ENCODE measurements around the gene CARS1. TPM values are rescaled to one million over a fixed set of nuclear protein-coding genes. Genes with fewer than 3 reads are reported as not detected.

The CARS1 gene
- total RNA-seq, 1 donor from 2014 or later: 14.3 TPM

- Histone ChIP-seq H3K27ac (replicated peaks) (no peak overlapping the region), H3K27me3 (ENCODE audit: low read depth) (peaks cover 14% of the 10 kb centered on the region), H3K9me3 (replicated peaks) (no peaks in the 10 kb centered on the region), H3K36me3 (peaks cover 13% of the 10 kb centered on the region), H3K4me3 (no peak overlapping the region), H3K4me1 (no peaks in the 10 kb centered on the region)
- no peak for TF ChIP-seq CTCF (IDR thresholded peaks at IDR 0.05; ENCODE audit: borderline replicate concordance)
- DNase-seq: no peak
- intact Hi-C loops (cut with micrococcal nuclease): no loop called here
Measured at GRCh38 chr11:3085052-3085451, 27.8 kb upstream of the CARS1 start.

GRCh38 chr11:3083321-3083720, 26.1 kb upstream of the CARS1 start:
- Histone ChIP-seq H3K4me1 (no peaks in the 10 kb centered on the region), H3K4me3 (no peak overlapping the region), H3K9me3 (replicated peaks) (no peaks in the 10 kb centered on the region), H3K27me3 (ENCODE audit: low read depth) (peaks cover 21% of the 10 kb centered on the region), H3K36me3 (no peaks in the 10 kb centered on the region), H3K27ac (replicated peaks) (no peak overlapping the region)
- DNase-seq: no peak
- intact Hi-C loops (cut with micrococcal nuclease): no loop called here
- no peak for TF ChIP-seq CTCF (IDR thresholded peaks at IDR 0.05; ENCODE audit: borderline replicate concordance)

GRCh38 chr11:3081386-3081751, 24.1 kb upstream of the CARS1 start:
- DNase-seq: no peak
- Histone ChIP-seq H3K9me3 (replicated peaks) (no peaks in the 10 kb centered on the region), H3K4me1 (no peaks in the 10 kb centered on the region), H3K27me3 (ENCODE audit: low read depth) (peaks cover 21% of the 10 kb centered on the region), H3K4me3 (no peak overlapping the region), H3K36me3 (no peaks in the 10 kb centered on the region), H3K27ac (replicated peaks) (no peak overlapping the region)
- no peak for TF ChIP-seq CTCF (IDR thresholded peaks at IDR 0.05; ENCODE audit: borderline replicate concordance)
- intact Hi-C loops (cut with micrococcal nuclease): no loop called here

- Histone ChIP-seq H3K27ac (replicated peaks) (no peak overlapping the region), H3K4me1 (no peaks in the 10 kb centered on the region), H3K9me3 (replicated peaks) (no peaks in the 10 kb centered on the region), H3K36me3 (no peaks in the 10 kb centered on the region), H3K4me3 (no peak overlapping the region), H3K27me3 (ENCODE audit: low read depth) (peaks cover 21% of the 10 kb centered on the region)
- intact Hi-C loops (cut with micrococcal nuclease): no loop called here
- no peak for DNase-seq
- no peak for TF ChIP-seq CTCF (IDR thresholded peaks at IDR 0.05; ENCODE audit: borderline replicate concordance)
Measured at GRCh38 chr11:3080733-3081385, 23.6 kb upstream of the CARS1 start.

- Histone ChIP-seq H3K4me3 (no peak overlapping the region), H3K27ac (replicated peaks) (no peak overlapping the region), H3K4me1 (peaks cover 3% of the 10 kb centered on the region), H3K9me3 (replicated peaks) (no peaks in the 10 kb centered on the region), H3K27me3 (ENCODE audit: low read depth) (peaks cover 21% of the 10 kb centered on the region), H3K36me3 (no peaks in the 10 kb centered on the region)
- intact Hi-C loops (cut with micrococcal nuclease): no loop called here
- TF ChIP-seq CTCF (IDR thresholded peaks at IDR 0.05; ENCODE audit: borderline replicate concordance): no peak
- DNase-seq: no peak
Measured at GRCh38 chr11:3080104-3080503, 22.9 kb upstream of the CARS1 start.
